Left lung (tissue), 10 donors: ENCODE measurements around the gene THNSL1. TPM values are rescaled to one million over a fixed set of nuclear protein-coding genes. Genes with fewer than 3 reads are reported as not detected.

Experiments used
- ATAC-seq: fragments of 200-7000 bp; cut with Tn5 transposase; one replicate; pipeline ENCODE4 v1.9.1; 2020; ENCODE audit warnings: moderate library complexity
- DNase-seq, 4 donors: peaks; one replicate each; pipeline ENCODE4 v3.0.0-alpha.2; 2013 to 2020
- H3K27ac ChIP-seq, 2 donors: fragments of 200-600 bp; sonication (generic) in 1 of 2; one replicate each; pipeline versions ENCODE4 v1.5.0 to v1.8.0; 2020 to 2021
- H3K27me3 ChIP-seq, 2 donors: fragments of 200-600 bp; sonication (generic) in 1 of 2; one replicate each; pipeline versions ENCODE4 v1.5.0 to v1.8.0; 2020 to 2021
- H3K36me3 ChIP-seq, 2 donors: fragments of 200-600 bp; sonication (generic) in 1 of 2; one replicate each; pipeline versions ENCODE4 v1.5.0 to v1.8.0; 2020 to 2021
- H3K4me1 ChIP-seq, 2 donors: fragments of 200-600 bp; one replicate each; pipeline ENCODE4 v1.8.0; 2021
- H3K4me3 ChIP-seq, 2 donors: fragments of 200-600 bp; sonication (generic) in 1 of 2; one replicate each; pipeline versions ENCODE4 v1.5.0 to v1.8.0; 2020 to 2021; ENCODE audit warnings: mild to moderate bottlenecking in 1 of 2
- H3K9me3 ChIP-seq, 2 donors: fragments of 200-600 bp; sonication (generic) in 1 of 2; one replicate each; pipeline versions ENCODE4 v1.5.0 to v1.8.0; 2020 to 2021
- CTCF ChIP-seq, 2 donors: fragments of 200-600 bp; sonication (generic) in 1 of 2; IDR thresholded peaks; one replicate each; pipeline versions ENCODE4 v1.5.0 to v1.8.0; 2021; ENCODE audit warnings: antibody characterized with exemption in 2 of 2
- intact Hi-C, 2 donors: fragments of 100-400 bp; cut with DNase I; formaldehyde crosslinking; loops; one replicate each; pipeline versions ENCODE4 v1.11.2 to v1.14.2; 2022
- polyA plus RNA-seq, 6 donors: library from polyadenylated mRNA; unstranded; fragments of 120-200 nt; gene quantifications; one replicate each; pipeline ENCODE4 v1.2.1, GENCODE V29; 2013; ENCODE audit not compliant: insufficient read length in 6 of 6
- total RNA-seq, 2 donors: library from RNA; stranded (reverse); fragmentation: NEBNext Ultra II Directional; extraction: Animal tissue kit (Norgen Biotek cat#: 25700); gene quantifications; one replicate each; pipeline ENCODE4 v1.2.1, GENCODE V29; 2021
- donor health status: DM: no; HTN: yes; CAD: no.
- donor health status: DM: no; HTN: no; CAD: no.

Gene THNSL1
- total and polyA plus RNA-seq, 8 donors = 3.9 to 13.6 (median 11.8) TPM

GRCh38 chr10:25046641-25047040 lies 30.2 kb downstream of the THNSL1 start:
- DNase-seq = no peak
- H3K27me3 ChIP-seq = no peaks in the 10 kb centered on the region

GRCh38 chr10:25047088-25047487 lies 30.7 kb downstream of the THNSL1 start:
- Histone ChIP-seq H3K36me3 (no peaks in the 10 kb centered on the region), H3K4me3 (no peak overlapping the region), H3K27me3 (no peaks in the 10 kb centered on the region), H3K9me3 (no peaks in the 10 kb centered on the region), H3K4me1 (peaks cover 0 to 6% of the 10 kb centered on the region in 2 donors), H3K27ac (no peak overlapping the region)
- TF ChIP-seq CTCF (IDR thresholded peaks at IDR 0.05) = no peak
- DNase-seq (no peak), ATAC-seq (peak; percentile 30)
- intact Hi-C loops = no loop called here

More at GRCh38 chr10:25046641-25047040, 30.2 kb downstream of the THNSL1 start:
- Histone ChIP-seq H3K4me1 (peaks cover 0 to 6% of the 10 kb centered on the region in 2 donors), H3K36me3 (no peaks in the 10 kb centered on the region), H3K27ac (no peak overlapping the region), H3K9me3 (no peaks in the 10 kb centered on the region), H3K4me3 (no peak overlapping the region)
- intact Hi-C loops = no loop called here
- ATAC-seq = peak; percentile 68
- no peak for TF ChIP-seq CTCF (IDR thresholded peaks at IDR 0.05)

- H3K36me3 ChIP-seq = no peaks in the 10 kb centered on the region
- TF ChIP-seq CTCF (IDR thresholded peaks at IDR 0.05) = no peak
- no peak overlapping the region for H3K4me3 ChIP-seq
- H3K4me1 ChIP-seq = peaks cover 0 to 6% of the 10 kb centered on the region in 2 donors
- intact Hi-C loops = no loop called here
- DNase-seq (no peak), ATAC-seq (peak; percentile 64)
- H3K9me3 ChIP-seq = no peaks in the 10 kb centered on the region
- H3K27me3 ChIP-seq = no peaks in the 10 kb centered on the region
- no peak overlapping the region for H3K27ac ChIP-seq
Observed at GRCh38 chr10:25047591-25048301, 31.3 kb downstream of the THNSL1 start.

GRCh38 chr10:25048450-25048849 lies 32.0 kb downstream of the THNSL1 start:
- Histone ChIP-seq H3K9me3 (no peaks in the 10 kb centered on the region), H3K36me3 (no peaks in the 10 kb centered on the region), H3K4me3 (no peak overlapping the region), H3K27ac (no peak overlapping the region), H3K4me1 (peaks cover 0 to 6% of the 10 kb centered on the region in 2 donors), H3K27me3 (no peaks in the 10 kb centered on the region)
- intact Hi-C loops = no loop called here
- no peak for TF ChIP-seq CTCF (IDR thresholded peaks at IDR 0.05)
- ATAC-seq (no peak), DNase-seq (no peak)

DNA sequence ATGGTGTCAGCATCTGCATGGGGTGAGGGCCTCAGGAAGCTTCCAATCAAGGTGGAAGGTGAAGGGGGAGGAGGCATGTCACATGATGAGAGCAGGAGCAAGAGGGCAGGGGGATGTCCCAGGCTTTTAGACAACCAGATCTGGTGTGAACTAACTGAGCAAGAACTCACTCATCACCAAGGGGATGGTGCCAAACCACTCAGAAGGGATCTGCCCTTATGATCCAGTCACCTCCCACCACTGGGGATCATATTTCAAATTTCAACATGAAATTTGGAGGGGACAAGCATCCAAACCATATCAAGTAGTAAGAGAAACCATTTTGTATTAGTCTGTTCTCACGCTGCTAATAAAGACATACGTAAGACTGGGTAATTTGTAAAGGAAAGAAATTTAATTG lies 33.6 kb downstream of the THNSL1 start:
- Histone ChIP-seq H3K27ac (no peak overlapping the region), H3K36me3 (no peaks in the 10 kb centered on the region), H3K27me3 (no peaks in the 10 kb centered on the region), H3K9me3 (no peaks in the 10 kb centered on the region), H3K4me3 (no peak overlapping the region), H3K4me1 (peaks cover 0 to 6% of the 10 kb centered on the region in 2 donors)
- no peak for DNase-seq
- no peak for TF ChIP-seq CTCF (IDR thresholded peaks at IDR 0.05)
- intact Hi-C loops = no loop called here
- no peak for ATAC-seq
